ENCODE data around the gene NOL9.

- TF ChIP-seq CTCF (conservative IDR thresholded peaks at IDR 0.05 in 1 of 2, IDR thresholded peaks at IDR 0.05 in 1 of 2; ENCODE audit: extremely low read depth in 1 of 2, insufficient read depth in 1 of 2, low read depth in 1 of 2, low read length in 2 of 2) (no peak), EZH2 (IDR thresholded peaks at IDR 0.05; ENCODE audit: borderline replicate concordance, low read length) (no peak)
Measured at GRCh38 chr1:6504887-6505286, 49.4 kb downstream of the NOL9 start.

Measured in mammary epithelial cell (primary cell).